HG03354 (cell line): ENCODE measurements around the gene MCF2L.
A peak's percentile ranks its signal among the peaks of the same experiment; 100 is the strongest.

Source experiments
- ATAC-seq: cut with Tn5 transposase; IDR thresholded peaks from one replicate; pipeline ENCODE4 v1.9.1; 2021; ENCODE audit warnings: mild to moderate bottlenecking; ENCODE audit not compliant: unreplicated experiment, poor library complexity, severe bottlenecking

MCF2L gene

DNA sequence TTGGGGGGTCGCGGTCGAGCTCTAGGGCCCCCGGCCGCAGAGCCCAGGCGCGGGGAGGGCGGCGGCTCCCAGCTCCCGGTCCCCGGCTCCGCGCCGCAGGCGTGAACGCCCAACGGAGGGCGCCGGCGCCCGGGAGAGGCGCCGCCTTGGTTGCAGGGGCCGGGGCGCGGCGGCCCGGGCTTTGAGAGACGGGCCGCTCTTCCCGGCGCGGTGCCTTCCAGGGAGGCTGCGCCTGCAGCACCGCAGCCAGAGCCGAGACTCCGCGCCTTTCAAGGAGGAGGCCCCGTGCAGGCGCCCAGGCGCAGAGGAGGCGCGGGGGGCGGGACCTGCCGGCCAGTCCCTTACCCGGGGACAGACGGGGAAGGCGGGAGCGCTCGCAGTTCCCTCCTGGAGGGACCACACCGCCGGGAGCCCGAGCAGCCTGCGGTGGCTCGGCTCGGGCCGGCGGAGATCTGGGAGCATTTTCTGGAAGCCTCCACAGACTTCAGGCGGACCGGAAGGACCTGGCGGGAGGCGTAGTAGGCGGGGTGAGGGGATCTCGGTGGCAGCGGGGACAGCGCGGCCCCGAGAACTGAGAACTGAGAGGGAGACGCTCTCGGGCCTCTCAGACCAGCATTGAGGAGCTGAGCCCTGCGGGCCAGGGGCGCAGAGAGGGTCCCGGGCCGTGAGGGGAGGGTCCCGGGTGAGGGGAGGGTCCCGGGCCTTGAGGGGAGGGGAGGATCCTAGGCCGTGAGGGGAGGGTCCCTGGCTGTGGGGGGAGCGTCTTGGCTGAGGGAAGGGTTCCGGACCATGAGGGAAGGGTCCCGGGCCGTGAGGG, 25.5 kb upstream of the MCF2L start:
- ATAC-seq: peak; percentile 29

DNA sequence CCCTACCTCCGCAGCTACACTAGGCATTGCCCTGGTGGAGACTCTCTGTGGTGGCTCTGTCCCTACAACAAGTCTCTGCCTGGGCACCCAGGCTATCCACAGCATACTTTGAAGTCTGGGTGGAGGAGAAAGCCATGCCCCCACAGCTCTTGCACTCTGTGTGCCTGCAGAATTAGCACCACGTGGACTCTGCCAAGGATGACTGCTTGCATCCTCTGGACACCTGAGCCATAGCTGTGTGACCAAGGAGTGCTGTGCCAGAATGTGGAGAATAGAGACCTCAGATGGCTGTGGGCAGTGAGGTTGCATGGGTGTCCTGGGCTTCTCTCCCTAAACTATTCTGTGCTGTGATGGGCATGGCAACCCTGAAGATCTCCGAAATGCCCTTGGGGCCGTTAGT, 21.2 kb upstream of the MCF2L start:
- ATAC-seq: no peak

DNA sequence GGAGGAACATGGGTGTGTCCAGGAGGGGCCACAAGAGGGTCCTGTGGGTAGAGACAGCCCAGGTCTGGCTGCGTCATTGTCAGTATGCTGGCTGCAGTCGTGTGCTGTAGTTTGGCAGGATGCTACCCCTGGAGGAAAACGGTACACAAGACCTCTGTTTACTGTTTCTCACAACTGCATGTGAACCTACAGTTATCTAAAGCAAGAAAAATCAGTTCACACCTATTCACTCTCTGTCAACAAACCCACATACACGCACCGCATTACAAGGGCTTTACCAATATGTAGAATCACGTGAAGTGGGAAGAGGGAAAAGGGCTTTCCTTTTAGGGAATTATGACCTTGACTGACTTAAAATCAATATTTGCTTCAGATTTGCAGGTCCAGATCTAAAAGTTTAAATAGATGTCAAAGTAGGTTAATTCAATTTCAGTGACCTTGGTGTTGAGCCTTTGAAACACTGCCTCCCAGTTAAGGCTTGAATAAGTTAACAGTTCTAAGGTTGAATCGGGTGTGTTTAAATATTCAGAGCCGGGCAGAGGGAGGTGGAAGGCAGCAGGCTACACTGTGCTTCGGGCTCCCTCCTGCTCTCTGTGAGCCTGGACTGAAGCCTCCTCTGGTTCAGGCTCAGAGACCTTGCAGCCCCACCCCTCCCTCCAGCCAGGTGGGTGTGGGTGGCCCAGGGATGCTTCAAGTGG, 17.2 kb upstream of the MCF2L start:
- no peak for ATAC-seq

DNA sequence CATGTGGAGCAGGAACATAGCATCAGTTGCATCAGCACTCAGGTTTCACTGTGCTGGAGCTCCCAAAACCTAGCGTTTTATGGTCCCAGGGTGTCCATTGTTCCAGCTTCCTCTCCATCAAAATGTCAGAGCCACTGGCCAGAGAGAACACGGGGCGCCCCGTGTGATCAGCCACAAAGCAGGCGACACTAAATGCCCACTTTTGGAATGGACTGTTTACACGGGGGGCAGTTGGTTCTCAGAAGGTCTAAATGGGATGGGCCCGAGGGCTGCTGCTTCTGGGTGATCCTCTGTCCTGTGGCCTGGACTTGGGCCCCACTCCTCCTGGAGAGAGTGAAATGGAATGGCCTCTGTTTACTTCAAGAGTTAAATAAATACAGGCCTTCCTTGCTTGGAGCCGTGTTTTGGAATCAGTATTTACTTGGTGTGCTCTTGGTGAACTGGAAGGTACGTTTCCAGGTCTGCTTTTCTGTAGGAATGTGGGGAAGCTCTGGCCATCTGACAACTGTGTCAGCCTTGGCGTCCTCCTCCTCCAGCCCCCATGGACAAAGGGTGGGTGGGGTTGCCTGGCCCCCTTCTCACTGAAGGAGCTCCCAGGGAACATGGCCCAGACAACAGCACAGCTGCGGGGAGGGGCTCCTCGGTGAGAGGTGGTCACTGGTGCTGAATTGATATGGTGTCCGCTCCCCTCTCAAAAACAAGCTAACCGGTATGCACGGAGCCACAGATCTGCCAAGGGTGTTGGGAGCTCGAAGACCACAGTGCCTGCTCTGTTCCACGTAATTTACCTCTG, 16.1 kb upstream of the MCF2L start:
- ATAC-seq: no peak

DNA sequence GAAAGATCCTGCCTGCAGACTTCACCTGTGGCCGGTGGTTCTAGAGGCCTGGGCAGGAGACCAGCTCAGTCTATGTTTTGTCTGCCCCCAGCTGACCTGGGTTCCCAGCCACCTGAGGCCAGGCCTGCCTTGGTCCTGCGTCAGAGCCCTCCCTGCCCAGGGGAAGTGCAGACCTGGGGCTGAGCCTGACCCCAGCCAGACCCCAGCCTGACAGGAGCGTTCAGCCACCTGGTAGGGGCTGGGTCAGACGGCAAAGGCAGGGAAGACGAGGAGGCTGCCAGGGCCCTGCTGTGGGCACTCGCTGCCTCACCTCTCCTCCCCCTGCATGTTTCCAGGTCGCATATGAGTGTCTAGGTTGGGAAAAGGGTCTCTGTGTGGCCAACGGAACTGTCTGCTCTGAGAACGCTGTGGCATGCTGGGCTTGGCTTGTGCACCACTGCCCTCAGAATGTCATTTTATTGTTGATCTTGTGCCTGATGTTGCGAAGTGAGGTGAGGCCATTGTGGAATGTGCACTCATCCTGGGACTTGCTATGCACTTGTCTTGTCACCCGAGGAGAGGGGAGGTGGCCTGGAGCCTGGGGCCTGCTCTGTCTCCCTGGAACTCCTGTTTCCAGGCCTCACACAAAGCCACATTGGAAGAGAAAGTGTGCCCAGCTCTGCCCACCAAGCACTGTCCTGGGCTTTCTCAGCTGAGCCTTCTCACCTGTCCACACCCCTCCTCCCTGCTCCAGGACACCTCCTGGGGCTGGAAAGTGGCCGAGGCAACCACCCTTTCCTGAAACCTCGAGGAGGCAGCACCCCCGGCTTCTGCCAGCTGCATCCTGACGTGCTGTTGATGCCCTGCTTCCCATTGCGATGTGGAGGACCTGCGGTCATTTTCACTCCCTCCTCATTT, 15.2 kb upstream of the MCF2L start:
- no peak for ATAC-seq

DNA sequence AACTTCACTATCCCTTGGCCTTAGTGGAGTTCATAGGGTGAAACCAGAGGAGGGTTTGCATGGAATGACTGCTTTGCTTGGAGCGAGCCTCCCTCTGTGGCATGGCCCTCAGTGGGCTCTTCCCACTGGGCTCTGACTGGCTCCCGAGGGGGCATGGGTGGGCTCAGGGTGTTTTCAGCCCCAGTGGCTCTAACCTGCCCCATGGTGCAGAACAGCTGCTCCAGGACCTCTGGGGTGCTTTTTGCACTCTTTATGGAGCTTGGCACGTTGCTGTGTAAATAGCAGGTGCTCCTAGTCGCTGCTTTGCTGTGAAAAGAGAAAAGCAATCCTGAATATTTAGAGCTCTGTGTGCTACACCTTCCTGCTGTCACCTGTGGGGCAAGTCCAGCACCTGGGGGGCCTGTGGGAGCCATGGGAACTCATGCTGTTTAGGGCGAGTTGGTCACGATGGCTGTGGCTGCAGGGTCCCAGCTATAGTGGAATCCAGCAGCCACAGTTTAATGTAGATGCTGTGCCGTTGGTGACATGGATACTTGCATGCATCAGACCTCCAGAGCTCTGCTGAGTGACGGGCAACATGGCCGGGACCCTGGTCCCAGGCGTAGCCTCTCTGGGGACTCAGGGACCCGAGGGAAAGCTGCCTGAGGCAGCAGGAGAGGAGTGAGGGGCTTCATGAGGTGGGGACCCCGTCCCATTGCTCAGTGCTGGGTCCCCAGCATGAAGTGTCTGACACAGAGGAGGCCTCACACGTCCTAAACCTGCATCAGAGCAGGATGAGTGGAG, 14.3 kb upstream of the MCF2L start:
- no peak for ATAC-seq

DNA sequence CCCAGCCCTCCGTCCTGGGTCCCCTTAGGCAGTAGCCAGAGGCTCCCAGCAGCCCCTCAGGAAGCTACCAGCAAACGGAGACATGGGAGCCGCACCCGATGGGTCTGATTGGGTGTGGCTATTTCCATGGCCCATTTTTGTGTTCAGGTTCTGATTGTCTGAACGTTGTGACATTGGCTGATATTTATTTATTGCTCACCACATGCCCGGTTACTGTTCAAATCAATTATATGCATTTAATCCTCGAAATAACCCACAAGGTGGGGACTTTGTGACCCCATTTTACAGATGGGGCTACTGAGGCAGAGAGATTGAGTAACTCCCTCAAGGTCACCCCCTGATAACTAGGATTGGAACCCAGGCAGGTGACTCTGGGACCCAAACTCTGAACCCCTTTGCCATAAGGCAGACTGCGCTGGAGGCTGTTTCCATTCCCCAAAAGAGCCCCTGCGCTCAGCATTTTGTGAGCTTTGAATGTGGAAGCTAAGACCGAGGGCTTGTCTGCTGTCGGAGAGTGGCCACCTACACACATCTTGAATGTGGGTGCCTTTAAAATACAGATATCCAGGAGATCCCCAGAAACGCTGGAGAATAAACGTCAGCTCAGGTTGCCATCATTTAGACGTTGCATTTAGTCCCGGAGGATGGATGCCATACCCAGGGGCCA, 13.6 kb upstream of the MCF2L start:
- no peak for ATAC-seq

DNA sequence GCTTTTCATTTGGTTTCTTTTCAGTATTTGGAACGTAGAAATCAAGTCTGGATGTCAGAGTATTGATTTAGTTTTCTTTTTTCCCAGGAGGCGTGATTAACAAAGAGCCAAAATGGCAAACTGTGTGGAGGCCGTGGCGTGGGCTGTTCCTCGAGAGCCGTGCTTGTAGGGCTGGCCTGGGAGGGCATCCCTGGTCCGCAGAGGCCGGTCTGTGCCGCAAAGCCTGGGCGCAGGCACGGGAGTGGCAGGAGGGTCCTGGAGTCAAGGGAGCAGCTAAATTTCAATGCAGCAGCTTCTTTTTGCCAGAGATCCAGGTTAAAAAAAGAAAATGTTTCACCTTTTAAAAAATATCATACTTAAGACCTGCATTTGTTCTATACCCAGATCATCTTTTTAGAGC, 13.1 kb upstream of the MCF2L start:
- ATAC-seq: no peak

DNA sequence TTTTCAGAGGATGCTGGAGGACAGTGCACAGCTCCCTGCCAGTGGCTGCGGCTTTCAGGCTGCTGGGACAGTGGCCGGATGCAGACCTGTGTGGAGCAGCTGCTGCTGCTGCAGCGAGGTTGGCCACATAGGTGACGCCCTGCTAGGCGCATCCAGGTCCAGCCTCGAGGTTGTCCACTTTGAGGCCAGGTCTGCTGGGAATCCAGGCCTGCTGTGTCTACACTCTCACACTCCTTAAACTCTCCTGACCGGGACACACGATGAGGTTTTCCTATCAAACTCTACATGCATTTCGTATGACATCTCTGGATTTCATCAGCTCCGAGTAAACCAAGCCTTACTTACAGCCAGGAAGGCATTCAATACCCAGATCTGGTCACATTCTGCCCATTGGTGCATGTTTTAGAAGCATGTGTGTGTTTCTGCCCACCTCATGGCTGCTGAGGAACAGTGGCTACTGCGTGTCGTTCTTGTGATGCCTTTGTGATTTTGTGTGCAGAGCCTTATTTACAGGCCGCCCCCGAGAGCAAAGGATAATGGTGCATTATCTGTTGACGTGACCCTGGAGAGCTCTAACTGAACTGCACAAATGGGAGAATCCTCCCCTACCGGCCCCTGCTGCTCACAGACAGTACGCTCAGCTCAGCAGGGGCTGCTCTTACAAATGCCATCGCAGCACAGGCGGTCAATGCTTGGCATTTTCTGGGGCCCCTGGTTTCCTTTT, 12.3 kb upstream of the MCF2L start:
- ATAC-seq: no peak

DNA sequence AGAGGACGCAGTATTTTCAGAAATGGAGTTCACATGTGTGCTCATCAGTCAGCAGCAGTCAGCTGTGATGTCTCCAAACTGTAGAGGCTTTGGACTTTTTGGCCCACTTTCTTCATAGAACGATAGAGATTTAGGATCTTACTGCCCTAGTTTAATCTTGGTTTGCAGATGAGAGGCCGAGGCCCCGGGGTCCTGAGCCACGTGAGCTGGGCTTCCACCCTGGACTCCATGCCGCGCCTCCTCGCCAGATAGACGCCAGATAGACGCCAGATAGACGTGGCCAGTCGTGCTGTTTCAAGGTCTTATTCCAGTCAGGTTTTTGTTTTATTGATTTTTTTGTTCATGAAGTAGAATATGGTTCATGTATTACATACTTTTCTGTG, 11.7 kb upstream of the MCF2L start:
- ATAC-seq: no peak

DNA sequence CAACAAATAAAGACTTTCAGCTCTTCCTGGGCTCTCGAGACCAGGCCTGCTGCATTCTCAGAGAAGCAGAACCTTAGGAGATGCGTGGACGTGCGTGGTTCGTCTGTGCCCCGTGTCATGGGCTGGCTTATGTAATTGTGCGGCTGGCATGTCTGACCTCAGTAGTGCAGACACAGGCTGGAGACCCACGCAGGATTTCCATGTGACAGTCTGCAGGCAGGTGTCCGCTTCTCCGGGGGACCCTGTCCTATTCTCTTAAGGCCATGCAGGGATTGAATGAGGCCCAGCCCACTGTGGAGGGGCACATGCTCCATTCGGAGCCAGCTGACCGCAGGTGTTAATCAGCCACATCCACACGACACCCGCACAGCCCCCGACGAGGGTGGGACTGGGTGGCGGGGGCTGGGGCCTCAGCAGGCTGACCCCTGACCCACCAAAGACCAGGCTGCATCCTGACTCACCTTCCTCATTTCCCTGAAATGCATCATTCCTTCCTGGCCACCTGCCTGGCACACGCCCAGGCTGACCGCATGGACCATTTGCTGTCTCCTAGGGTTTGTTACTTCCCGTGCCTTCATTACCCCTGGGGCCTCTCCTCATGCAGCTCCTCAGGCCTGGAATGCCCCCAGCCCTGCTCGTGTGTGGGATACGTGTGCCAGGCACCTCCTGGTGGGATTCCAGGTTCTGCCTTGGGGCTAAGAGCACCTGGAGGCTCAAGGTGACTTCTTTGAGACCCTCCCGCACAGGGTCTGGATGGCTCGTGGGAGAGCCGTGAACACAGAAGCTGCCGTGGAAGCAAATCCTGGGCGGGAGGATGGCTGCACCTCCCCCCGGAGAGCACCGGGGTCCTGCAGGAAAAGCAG, 10.7 kb upstream of the MCF2L start:
- no peak for ATAC-seq

DNA sequence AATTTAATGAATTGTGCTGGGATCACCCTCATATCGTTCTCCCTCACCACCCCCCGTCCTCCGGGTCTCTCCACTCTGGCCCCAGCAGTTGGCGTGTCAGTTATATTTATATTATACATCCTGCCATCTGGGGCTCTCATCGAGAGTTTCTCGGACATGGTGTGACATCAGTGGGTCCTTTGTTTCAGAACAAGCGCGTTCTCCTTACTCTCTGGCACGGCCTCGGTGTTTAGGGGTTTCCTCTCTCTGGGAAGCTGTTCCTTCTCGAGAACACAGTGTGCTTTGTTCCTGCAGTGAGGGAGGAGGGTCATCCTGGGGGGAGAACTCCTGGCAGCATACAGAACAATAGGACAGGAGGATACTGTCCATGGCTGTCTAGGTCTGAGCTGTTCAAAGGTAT, 9.8 kb upstream of the MCF2L start:
- no peak for ATAC-seq

DNA sequence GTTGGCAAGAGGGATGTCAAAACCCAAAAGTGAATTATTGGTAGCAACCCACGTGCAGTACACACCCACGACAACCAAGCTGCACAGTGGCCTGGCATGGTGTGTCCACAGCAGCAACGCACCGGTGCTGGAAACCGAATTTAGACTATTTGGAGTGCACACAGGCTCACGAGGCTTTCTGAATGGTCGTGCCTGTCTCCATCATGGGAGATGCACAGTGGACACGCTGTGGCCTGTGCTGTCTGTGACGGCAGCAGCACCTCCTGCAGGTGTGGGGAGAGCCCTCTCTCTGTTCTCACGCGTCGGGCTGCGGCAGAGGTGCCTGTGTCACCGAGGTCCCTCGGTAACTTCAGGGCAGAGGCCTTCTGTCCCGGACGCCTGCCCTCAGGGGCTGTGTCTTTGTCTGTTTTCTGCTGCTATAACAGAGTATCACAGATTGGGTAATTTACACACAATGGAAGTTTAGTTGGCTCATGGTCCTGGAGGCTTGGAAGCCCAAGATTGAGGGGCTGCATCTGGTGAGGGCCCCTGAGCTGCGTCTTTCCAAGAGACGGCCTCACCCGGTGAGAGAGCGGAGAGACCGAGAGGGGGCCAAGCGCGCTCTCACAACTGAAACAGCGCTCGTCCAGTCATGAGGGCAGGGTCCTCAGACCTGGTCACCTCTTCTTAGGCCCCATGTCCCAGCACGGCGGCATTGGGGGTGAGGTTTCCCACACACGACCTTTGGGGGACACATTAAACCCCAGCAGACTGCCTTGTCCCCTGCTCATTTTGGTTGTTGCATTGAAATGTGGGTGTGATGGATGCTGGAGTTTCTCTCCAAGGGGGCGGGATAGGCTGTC, 9.1 kb upstream of the MCF2L start:
- ATAC-seq: no peak

DNA sequence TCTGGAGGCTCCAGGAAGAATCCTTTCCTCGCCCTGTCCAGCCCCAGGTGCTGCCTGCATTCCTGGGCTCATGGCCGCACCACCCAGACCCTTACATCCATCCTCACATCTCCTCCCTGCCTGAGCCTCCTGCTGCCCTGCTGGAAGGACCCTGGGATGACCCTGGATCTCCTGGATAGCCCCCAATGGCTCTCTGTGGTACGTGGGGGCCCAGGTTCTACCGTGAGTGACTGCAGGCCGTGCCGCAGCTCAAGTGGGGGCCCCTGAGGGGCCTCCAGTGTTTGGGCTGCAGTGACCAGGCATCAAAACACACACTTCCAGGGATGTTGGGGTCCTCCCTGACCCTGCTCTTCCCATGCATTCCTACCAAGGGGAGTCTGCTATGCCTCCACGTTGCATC, 8.3 kb upstream of the MCF2L start:
- ATAC-seq: no peak

DNA sequence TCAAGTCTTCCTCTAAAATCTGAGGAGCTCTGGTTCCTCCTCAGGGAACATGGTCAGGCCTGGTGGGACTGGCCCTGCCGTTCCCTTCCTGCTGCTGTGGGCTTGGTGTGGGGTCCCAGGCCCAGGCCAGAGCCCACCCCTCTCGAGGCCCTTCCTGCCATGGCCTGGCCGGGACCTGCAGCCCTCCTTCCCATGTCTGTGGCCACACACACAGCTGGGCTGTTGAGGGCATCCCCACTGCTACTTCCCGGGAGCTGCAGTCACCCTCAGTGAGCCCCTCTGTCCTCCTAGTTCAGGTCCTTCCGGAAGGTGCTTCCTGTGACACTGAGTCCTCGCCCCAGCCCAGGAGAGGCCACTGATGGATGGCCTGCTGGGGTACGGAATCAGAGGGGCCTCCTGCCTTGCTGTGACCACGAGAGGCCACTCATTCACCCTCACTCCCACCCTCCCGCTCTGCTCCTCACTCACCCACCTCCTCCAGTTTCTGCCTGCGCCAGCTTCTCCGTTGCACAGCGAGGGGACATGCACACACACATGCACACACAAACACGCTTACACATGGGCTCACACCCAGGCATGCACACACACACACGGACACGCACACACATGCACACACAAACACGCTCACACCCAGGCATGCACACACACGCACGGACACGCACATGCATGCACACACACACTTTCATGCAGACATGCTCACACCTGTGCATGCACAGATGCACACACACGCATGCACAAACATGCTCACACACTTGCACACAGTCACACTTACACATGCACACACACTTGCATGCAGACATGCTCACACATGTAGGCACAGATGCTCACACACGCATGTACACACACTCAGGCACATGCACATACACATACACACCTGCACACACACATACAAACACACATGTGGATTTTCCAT, 7.3 kb upstream of the MCF2L start:
- ATAC-seq: no peak
